K562 (cell line): ENCODE measurements around the gene ATAD3C. TPM values are rescaled to one million over a fixed set of nuclear protein-coding genes. Genes with fewer than 3 reads are reported as not detected.
A peak's percentile ranks its signal among the peaks of the same experiment; 100 is the strongest.

Source experiments
- ATAC-seq: fragments of 200-7000 bp; cut with Tn5 transposase; 3 replicates; pipeline ENCODE4 v1.9.1; 2020; ENCODE audit warnings: moderate library complexity
- BruUV-seq: library from RNA; stranded (reverse); fragments of 400-500 nt; replicated peaks from 2 replicates; lab custom pipeline; 2021; lab: Mats Ljungman, UMichigan
- CTCF ChIA-PET: fragments of 300-600 bp; formaldehyde crosslinking; extraction: SDS; loops from one replicate; lab custom pipeline; 2021; ENCODE audit warnings: low intra/inter-chr PET ratio; lab: Yijun Ruan, JAX
- POLR2A ChIA-PET: fragments of 300-600, 350-650 bp; sonication (Branson Sonifier 250); formaldehyde crosslinking; extraction: SDS; loops from one replicate; lab custom pipeline; 2021; ENCODE audit warnings: antibody characterized with exemption, inconsistent platforms; lab: Yijun Ruan, JAX
- DNase-seq, 4 experiments: peaks; one replicate each; pipeline versions ENCODE4 v3.0.0 to v3.0.0-alpha.2; 2011 to 2018; ENCODE audit warnings: low spot score in 3 of 4, mixed read lengths in 3 of 4; ENCODE audit errors: extremely low read depth in 1 of 4
- FAIRE-seq: peaks from 2 replicates; lab custom pipeline; 2011; peaks lifted over from hg19 to GRCh38; lab: Jason Lieb, UNC
- H2AFZ ChIP-seq: 2 replicates; pipeline ENCODE4 v1.6.0; 2011; ENCODE audit warnings: low read depth, low read length, control low read depth, inconsistent platforms
- H3K27ac ChIP-seq: fragments of 200-600 bp; 3 replicates; pipeline ENCODE4 v1.8.0; 2011; ENCODE audit warnings: low read depth, mild to moderate bottlenecking, control low read depth, inconsistent platforms, low read length, moderate library complexity, mixed read lengths; ENCODE audit errors: extremely low read depth
- H3K27me3 ChIP-seq, 2 experiments: fragments of 300-600 bp in 1 of 2; 2 replicates in 1 of 2; 3 replicates in 1 of 2; pipeline versions ENCODE4 v1.6.0 to v1.8.0; 2011; ENCODE audit warnings: inconsistent platforms in 2 of 2, low read length in 2 of 2, mild to moderate bottlenecking in 1 of 2, mixed read lengths in 1 of 2, moderate library complexity in 1 of 2; ENCODE audit not compliant: control insufficient read depth in 2 of 2, insufficient read depth in 2 of 2
- H3K36me3 ChIP-seq: fragments of 300-600 bp; 3 replicates; pipeline ENCODE4 v1.8.0; 2011; ENCODE audit warnings: mild to moderate bottlenecking, low read length, inconsistent platforms; ENCODE audit not compliant: control insufficient read depth, insufficient read depth
- H3K4me1 ChIP-seq, 2 experiments: fragments of 200-600 bp in 1 of 2; replicated peaks in 1 of 2; 2 replicates in 1 of 2; 3 replicates in 1 of 2; pipeline versions ENCODE4 v1.5.1 to v1.8.0; 2011; ENCODE audit warnings: inconsistent platforms in 2 of 2, low read length in 2 of 2, mild to moderate bottlenecking in 1 of 2, mixed read lengths in 1 of 2, moderate library complexity in 1 of 2; ENCODE audit not compliant: control insufficient read depth in 2 of 2, insufficient read depth in 2 of 2
- H3K4me2 ChIP-seq: 2 replicates; pipeline ENCODE4 v1.6.1; 2011; ENCODE audit warnings: low read length, control low read depth, inconsistent platforms, mixed read lengths; ENCODE audit not compliant: insufficient read depth
- H3K4me3 ChIP-seq: fragments of 200-600 bp; sonication (generic), shearing (Covaris generic); 2 replicates; pipeline ENCODE4 v1.5.1; 2016; ENCODE audit warnings: control low read depth, inconsistent platforms
- H3K79me2 ChIP-seq: fragments of 200-600 bp; 3 replicates; pipeline ENCODE4 v1.8.0; 2011; ENCODE audit warnings: low read length, inconsistent platforms; ENCODE audit not compliant: control insufficient read depth, insufficient read depth
- H3K9ac ChIP-seq, 2 experiments: 2 replicates each; pipeline versions ENCODE4 v1.6.0 to v1.6.1; 2011; ENCODE audit warnings: low read depth in 2 of 2, low read length in 2 of 2, control low read depth in 1 of 2, inconsistent platforms in 1 of 2, mild to moderate bottlenecking in 1 of 2, mixed read lengths in 1 of 2; ENCODE audit not compliant: insufficient read depth in 1 of 2
- H3K9me1 ChIP-seq: one replicate; pipeline ENCODE4 v1.6.0; 2011; ENCODE audit warnings: inconsistent platforms, mild to moderate bottlenecking, low read length, moderate library complexity; ENCODE audit not compliant: control insufficient read depth, insufficient read depth
- H3K9me3 ChIP-seq: replicated peaks from 2 replicates; pipeline ENCODE4 v1.5.1; 2011; ENCODE audit warnings: low read depth, low read length, inconsistent platforms; ENCODE audit not compliant: control insufficient read depth, insufficient read depth
- H4K20me1 ChIP-seq: replicated peaks from 2 replicates; pipeline ENCODE4 v1.6.1; 2011; ENCODE audit warnings: low read length, inconsistent platforms, mixed read lengths; ENCODE audit not compliant: control insufficient read depth, insufficient read depth
- BRD9 ChIP-seq: fragments of 450-650 bp; IDR thresholded peaks from 2 replicates; pipeline ENCODE4 v1.6.1; 2018; ENCODE audit warnings: low read depth; ENCODE audit not compliant: partially characterized antibody
- E2F6 ChIP-seq, 2 experiments: IDR thresholded peaks; 2 replicates each; pipeline ENCODE4 v1.6.1; 2011; ENCODE audit warnings: borderline replicate concordance in 1 of 2, control low read depth in 1 of 2, low read depth in 1 of 2, low read length in 1 of 2, mild to moderate bottlenecking in 1 of 2, mixed read lengths in 1 of 2, moderate library complexity in 1 of 2; ENCODE audit not compliant: insufficient read depth in 1 of 2, insufficient read length in 1 of 2, poor library complexity in 1 of 2, severe bottlenecking in 1 of 2; ENCODE audit errors: extremely low read depth in 1 of 2
- NCOA4 ChIP-seq: fragments of 450-650 bp; IDR thresholded peaks from 2 replicates; pipeline ENCODE4 v1.6.1; 2018; ENCODE audit warnings: mild to moderate bottlenecking; ENCODE audit not compliant: partially characterized antibody
- NRF1 ChIP-seq, 2 experiments: fragments of 450-650 bp; IDR thresholded peaks in 1 of 2; conservative IDR thresholded peaks in 1 of 2; 2 replicates each; pipeline ENCODE4 v1.6.1; 2014; ENCODE audit warnings: mild to moderate bottlenecking in 2 of 2
- PHTF2 ChIP-seq: fragments of 250-450 bp; sonication (Bioruptor Pico); IDR thresholded peaks from 2 replicates; pipeline ENCODE4 v1.5.0; 2021; ENCODE audit warnings: mild to moderate bottlenecking
- POLR2A ChIP-seq: fragments of 450-650 bp; conservative IDR thresholded peaks from 2 replicates; pipeline ENCODE4 v1.6.1; 2016
- POLR2G ChIP-seq: fragments of 200-400 bp; formaldehyde crosslinking; IDR thresholded peaks from 2 replicates; pipeline ENCODE4 v1.6.1; 2017; ENCODE audit warnings: low read depth, mild to moderate bottlenecking, antibody characterized with exemption, low read length, moderate library complexity
- RBFOX2 ChIP-seq: fragments of 200-400 bp; formaldehyde crosslinking; IDR thresholded peaks from 2 replicates; pipeline ENCODE4 v1.6.1; 2017; ENCODE audit warnings: low read depth, mild to moderate bottlenecking, low read length, moderate library complexity
- RFX5 ChIP-seq: IDR thresholded peaks from 2 replicates; pipeline ENCODE4 v1.6.1; 2011; ENCODE audit warnings: low read depth, mild to moderate bottlenecking, improper control_type of control experiment, low read length
- SUPT5H ChIP-seq: fragments of 450-650 bp; IDR thresholded peaks from 2 replicates; pipeline ENCODE4 v1.6.1; 2016
- TFAP4 ChIP-seq: sonication (generic); formaldehyde crosslinking; IDR thresholded peaks from 2 replicates; pipeline ENCODE4 v1.8.0; 2022; ENCODE audit warnings: missing genetic modification reagents, mild to moderate bottlenecking, moderate library complexity, borderline replicate concordance
- XRCC5 ChIP-seq: fragments of 200-400 bp; formaldehyde crosslinking; IDR thresholded peaks from 2 replicates; pipeline ENCODE4 v1.6.1; 2017; ENCODE audit warnings: low read depth, mild to moderate bottlenecking, low read length
- ZKSCAN1 ChIP-seq: fragments of 150-350 bp; IDR thresholded peaks from 2 replicates; pipeline ENCODE4 v1.6.1; 2016; ENCODE audit warnings: low read depth, low read length
- ZNF384 ChIP-seq: IDR thresholded peaks from 2 replicates; pipeline ENCODE4 v1.6.1; 2012; ENCODE audit warnings: low read depth, low read length, improper control_type of control experiment
- ZNF75A ChIP-seq: fragments of 450-650 bp; formaldehyde crosslinking; IDR thresholded peaks from 2 replicates; pipeline ENCODE4 v1.4.0; 2020; ENCODE audit warnings: mild to moderate bottlenecking
- WGBS: fragments of 100-300 bp; shearing (Covaris generic); methylation state at CpG from one replicate; pipeline ENCODE4 v1.1.6; 2016; ENCODE audit warnings: low coverage, mixed read lengths; ENCODE audit not compliant: insufficient coverage; ENCODE audit errors: missing lambda C conversion rate; 5-methylcytosine and 5-hydroxymethylcytosine counted together
- in situ Hi-C: fragments of 300-500 bp; cut with MboI; formaldehyde crosslinking; loops from 4 replicates; pipeline ENCODE4 v1.15.0; 2018; ENCODE audit warnings: inconsistent platforms, mixed read lengths
- intact Hi-C: fragments of 100-400 bp; cut with micrococcal nuclease; formaldehyde crosslinking; loops from 2 replicates; pipeline ENCODE4 v1.14.2; 2022
- polyA plus RNA-seq, 8 experiments: library from polyadenylated mRNA; depleted of rRNA in 4 of 8; stranded (reverse) in 5 of 8; unstranded in 3 of 8; fragments of >200 nt; fragmentation: Nextera tagmentation in 2 of 8; fragmentation: Illumina TruSeq in 1 of 8; extraction: Ambion mirVana in 2 of 8; extraction: Trizol in 1 of 8; gene quantifications; 2 replicates each; pipeline versions ENCODE4 v1.2.1 to v1.2.3, GENCODE V29; 2011 to 2014; ENCODE audit warnings: inconsistent platforms in 1 of 8, missing spikeins in 1 of 8
- total RNA-seq, 7 experiments: library from RNA; depleted of rRNA in 6 of 7; stranded (reverse); fragments of >200 nt in 6 of 7; fragmentation: Illumina TruSeq in 2 of 7; extraction: Trizol in 2 of 7; gene quantifications; 2 replicates each; pipeline versions ENCODE4 v1.2.1 to v1.2.3, GENCODE V29; 2011 to 2021; ENCODE audit warnings: low replicate concordance in 1 of 7

Gene ATAD3C
- total and polyA plus RNA-seq, 9 of the 15 experiments (the other 6 are each of a cell fraction or from before 2014, with no cell fraction given): 0.03 to 0.18 TPM; not detected in 7

GRCh38 chr1:1483714-1484113 is 34.2 kb downstream of the ATAD3C start:
- ATAC-seq (no peak), FAIRE-seq (no peak), DNase-seq (no peak)
- Histone ChIP-seq H2AFZ (no peak overlapping the region), H3K27me3 (no peaks in the 10 kb centered on the region; a peak in 2 of 5 replicates), H3K27ac (no peak overlapping the region), H4K20me1 (no peaks in the 10 kb centered on the region), H3K9ac (no peak overlapping the region), H3K4me2 (no peak overlapping the region), H3K79me2 (peaks cover 4% of the 10 kb centered on the region; the same call in 2 of the 3 replicates), H3K4me3 (no peak overlapping the region), H3K9me3 (no peaks in the 10 kb centered on the region), H3K36me3 (peaks cover 77% of the 10 kb centered on the region), H3K4me1 (peaks cover 0 to 11% of the 10 kb centered on the region in 2 experiments; a peak in 1 of 5 replicates), H3K9me1 (no peaks in the 10 kb centered on the region)
- CTCF ChIA-PET: no interaction called here
- POLR2A ChIA-PET: no interaction called here
- TF ChIP-seq NRF1 (conservative IDR thresholded peaks at IDR 0.05 in 1 of 2, IDR thresholded peaks at IDR 0.05 in 1 of 2) (no peak), ZKSCAN1 (peak; percentile 95), POLR2A (peak; percentile 50), TFAP4 (CRISPR knock-in tag) (0 out of 2 replicates have a peak, but pooled peaks have one; percentile 16), RFX5 (no peak), BRD9 (no peak), E2F6 (IDR thresholded peaks at IDR 0.05; ENCODE audit: borderline replicate concordance in 1 of 2, extremely low read depth in 1 of 2, insufficient read depth in 1 of 2, insufficient read length in 1 of 2, low read depth in 1 of 2, low read length in 1 of 2, poor library complexity in 1 of 2, severe bottlenecking in 1 of 2) (no peak), ZNF384 (no peak), PHTF2 (CRISPR knock-in tag) (no peak), XRCC5 (no peak), ZNF75A (CRISPR knock-in tag) (no peak), NCOA4 (no peak), SUPT5H (peak; percentile 35), POLR2G (peak; percentile 61), RBFOX2 (0 out of 2 replicates have a peak, but pooled peaks have one; percentile 28)
- TSS peak; percentile 41 for BruUV-seq
- in situ Hi-C loops (no loop called here), intact Hi-C loops (no loop called here)
- WGBS: 96% methylated on average over 16 of the region's 16 CpGs
